Measurements from ENCODE around the gene MAPRE3.
"Not testable (repeated sequence)": the region's sequence is repeated elsewhere in the genome, so short reads cannot be mapped to it uniquely, and the experiment has no call there.

Gene MAPRE3

DNA sequence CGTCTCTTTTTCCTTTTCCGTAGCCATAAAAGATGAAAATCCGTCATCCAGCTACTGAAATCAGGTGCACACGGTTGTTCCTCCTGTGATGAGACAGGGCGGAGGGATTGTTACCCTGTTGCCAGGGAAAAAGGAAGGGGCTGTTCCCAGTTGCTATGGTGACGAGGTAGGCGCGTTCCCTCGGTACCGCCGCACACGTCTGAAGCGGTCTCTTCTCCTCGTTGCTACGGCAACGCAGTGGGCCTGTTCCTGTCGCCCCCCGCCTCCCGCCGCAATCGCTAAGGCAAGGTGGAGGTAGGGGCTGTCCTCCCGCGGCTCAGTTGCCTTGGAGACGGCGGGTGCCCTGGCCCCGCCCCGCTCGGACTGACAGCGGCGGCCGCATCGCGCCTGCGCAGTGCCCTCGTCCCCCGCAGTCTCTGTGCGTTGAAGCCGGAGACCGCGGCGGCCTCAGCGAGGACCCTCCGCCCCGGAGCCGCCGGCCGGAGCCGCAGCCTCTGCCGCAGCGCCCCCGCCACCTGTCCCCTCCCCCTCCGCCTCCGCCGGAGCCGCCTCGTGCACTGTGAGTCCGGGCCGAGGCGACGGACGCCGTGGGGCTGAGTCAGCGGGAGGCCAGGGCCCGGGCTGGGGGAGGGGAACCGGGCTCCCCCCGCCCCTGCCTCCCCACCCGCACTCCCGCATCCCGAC is at the start of gene MAPRE3:
Gene MAPRE3, plus strand, starts transcription at position 394 of the 684 bp plus-strand sequence. CDS start 51,582 bp downstream, outside the sequence.
- POLR2A ChIA-PET (ENCODE audit: low non-redundant PET): no interaction called here
- CTCF ChIA-PET: interaction anchor here (0.6 to 2.7 kb wide), 3 partner anchors 46 to 1523 kb away, joined by 3 to 11 read pairs (median 3); no protein-coding TSS in a partner anchor
- H3K27ac ChIP-seq: peak within 1 kb of the TSS; percentile 65
- peak; percentile 89 for DNase-seq (ENCODE audit: low spot score)
- TF ChIP-seq, protein P1, sequence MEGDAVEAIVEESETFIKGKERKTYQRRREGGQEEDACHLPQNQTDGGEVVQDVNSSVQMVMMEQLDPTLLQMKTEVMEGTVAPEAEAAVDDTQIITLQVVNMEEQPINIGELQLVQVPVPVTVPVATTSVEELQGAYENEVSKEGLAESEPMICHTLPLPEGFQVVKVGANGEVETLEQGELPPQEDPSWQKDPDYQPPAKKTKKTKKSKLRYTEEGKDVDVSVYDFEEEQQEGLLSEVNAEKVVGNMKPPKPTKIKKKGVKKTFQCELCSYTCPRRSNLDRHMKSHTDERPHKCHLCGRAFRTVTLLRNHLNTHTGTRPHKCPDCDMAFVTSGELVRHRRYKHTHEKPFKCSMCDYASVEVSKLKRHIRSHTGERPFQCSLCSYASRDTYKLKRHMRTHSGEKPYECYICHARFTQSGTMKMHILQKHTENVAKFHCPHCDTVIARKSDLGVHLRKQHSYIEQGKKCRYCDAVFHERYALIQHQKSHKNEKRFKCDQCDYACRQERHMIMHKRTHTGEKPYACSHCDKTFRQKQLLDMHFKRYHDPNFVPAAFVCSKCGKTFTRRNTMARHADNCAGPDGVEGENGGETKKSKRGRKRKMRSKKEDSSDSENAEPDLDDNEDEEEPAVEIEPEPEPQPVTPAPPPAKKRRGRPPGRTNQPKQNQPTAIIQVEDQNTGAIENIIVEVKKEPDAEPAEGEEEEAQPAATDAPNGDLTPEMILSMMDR (conservative IDR thresholded peaks at IDR 0.05; ENCODE audit: low read depth): no peak

DNA sequence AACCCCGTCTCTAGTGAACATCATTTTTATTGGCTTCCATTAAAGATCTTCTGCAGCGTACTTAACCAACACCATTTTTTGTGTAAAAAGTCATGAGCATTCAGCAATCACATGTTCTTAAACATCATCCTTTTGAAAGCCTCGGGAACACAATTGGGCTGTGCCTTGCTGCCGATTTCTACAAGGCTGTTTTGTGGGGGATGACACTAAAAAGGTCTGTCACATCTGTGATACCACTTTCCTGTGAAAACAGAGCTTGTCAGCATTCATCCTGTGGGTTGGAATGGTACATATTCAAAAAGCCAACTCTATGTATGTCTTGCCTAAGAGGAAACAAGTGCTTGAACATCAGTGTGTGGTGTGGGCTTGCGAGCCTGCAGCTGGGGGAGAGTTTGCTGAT is 49.1 kb upstream of the MAPRE3 start:
- H3K27ac ChIP-seq: no peak overlapping the region
- DNase-seq (ENCODE audit: low spot score): no peak
- ChIA-PET CTCF (interaction anchor here (0.7 kb wide), 1 partner anchor 18 kb away, joined by 4 read pairs; no protein-coding TSS in a partner anchor), POLR2A (ENCODE audit: low non-redundant PET) (no interaction called here)
- TF ChIP-seq, protein P1 (conservative IDR thresholded peaks at IDR 0.05; ENCODE audit: low read depth): no peak

DNA sequence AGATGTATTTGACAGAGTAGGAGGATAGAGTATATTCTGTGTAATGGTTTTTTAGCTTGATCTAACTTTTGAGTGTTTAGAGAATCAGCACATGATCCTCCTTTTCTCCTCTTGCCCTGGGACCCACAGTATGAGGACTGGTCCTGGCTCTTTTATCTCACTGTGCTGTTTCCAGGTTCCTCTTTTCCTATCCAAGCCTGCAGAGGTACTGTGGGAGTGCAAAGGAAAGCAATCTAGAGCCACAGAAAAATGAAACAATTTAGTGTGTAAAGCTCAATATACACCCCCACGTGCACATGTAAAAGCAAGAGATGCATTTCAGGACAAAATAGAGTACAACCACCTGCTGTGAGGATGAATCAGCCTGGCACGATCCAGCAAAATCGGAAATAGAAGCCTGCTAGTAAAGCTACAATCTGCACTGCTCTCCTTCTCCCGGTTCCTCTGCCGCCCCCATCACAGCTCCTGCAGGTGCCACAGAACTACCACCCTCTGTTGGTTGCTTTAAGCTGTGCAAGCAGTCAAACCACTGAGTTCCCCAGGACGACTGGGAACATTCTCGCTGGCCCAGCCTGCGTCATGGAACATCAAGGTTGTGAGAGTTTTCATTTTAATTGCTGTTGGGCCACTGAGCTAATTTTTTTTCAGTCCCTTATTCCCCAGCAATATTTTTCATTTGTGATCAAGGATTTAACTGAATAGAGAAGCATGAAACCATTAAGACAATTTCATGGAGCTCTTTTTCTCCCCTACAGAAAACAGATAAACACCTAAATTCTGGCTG is 47.8 kb upstream of the MAPRE3 start:
- TF ChIP-seq, protein P1 (conservative IDR thresholded peaks at IDR 0.05; ENCODE audit: low read depth): no peak
- ChIA-PET POLR2A (ENCODE audit: low non-redundant PET) (no interaction called here), CTCF (interaction anchor here (0.5 to 1.9 kb wide), 5 partner anchors 14 to 94 kb away, joined by 3 to 21 read pairs (median 3); no protein-coding TSS in a partner anchor)
- peak; percentile 43 for DNase-seq (ENCODE audit: low spot score)
- H3K27ac ChIP-seq: no peak overlapping the region

DNA sequence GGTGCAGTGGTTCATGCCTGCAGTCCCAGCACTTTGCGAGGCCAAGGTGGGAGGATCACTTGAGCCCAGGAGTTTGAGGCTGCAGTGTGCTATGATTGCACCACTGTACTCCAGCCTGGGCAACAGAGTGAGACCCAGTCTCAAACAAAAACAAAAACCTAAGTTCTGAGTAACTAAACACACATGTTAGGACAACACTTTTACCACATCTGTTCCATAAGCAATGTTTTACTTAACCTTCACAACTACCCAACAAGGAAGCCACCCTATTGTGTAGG is 47.3 kb upstream of the MAPRE3 start:
- DNase-seq (ENCODE audit: low spot score); POLR2A ChIA-PET (ENCODE audit: low non-redundant PET); H3K27ac ChIP-seq: not testable (repeated sequence)
- CTCF ChIA-PET: interaction anchor here (0.6 to 1.9 kb wide), 3 partner anchors 14 to 77 kb away, joined by 3 to 21 read pairs (median 3); no protein-coding TSS in a partner anchor

DNA sequence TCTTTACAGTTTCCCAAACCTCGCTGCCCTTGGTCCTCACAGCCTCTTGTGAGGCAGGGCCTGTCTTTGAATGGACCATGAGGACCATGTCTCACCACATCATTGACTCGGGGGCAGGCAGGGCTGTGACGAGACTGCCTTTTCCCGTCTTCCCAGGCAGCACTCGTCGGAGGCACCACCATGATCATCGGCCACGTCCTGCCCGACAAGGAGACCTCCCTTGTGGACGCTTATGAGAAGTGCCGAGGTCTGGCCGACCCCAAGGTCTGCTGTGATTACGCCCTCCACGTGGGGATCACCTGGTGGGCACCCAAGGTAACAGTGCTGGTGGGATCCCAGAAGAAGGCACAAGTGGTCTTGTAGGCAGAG is 45.7 kb upstream of the MAPRE3 start:
- CTCF ChIA-PET: interaction anchor here (0.6 kb wide), 1 partner anchor 9 kb away, joined by 3 read pairs; no protein-coding TSS in a partner anchor
- DNase-seq (ENCODE audit: low spot score): no peak
- TF ChIP-seq, protein P1 (conservative IDR thresholded peaks at IDR 0.05; ENCODE audit: low read depth): no peak
- POLR2A ChIA-PET (ENCODE audit: low non-redundant PET): no interaction called here
- no peak overlapping the region for H3K27ac ChIP-seq

DNA sequence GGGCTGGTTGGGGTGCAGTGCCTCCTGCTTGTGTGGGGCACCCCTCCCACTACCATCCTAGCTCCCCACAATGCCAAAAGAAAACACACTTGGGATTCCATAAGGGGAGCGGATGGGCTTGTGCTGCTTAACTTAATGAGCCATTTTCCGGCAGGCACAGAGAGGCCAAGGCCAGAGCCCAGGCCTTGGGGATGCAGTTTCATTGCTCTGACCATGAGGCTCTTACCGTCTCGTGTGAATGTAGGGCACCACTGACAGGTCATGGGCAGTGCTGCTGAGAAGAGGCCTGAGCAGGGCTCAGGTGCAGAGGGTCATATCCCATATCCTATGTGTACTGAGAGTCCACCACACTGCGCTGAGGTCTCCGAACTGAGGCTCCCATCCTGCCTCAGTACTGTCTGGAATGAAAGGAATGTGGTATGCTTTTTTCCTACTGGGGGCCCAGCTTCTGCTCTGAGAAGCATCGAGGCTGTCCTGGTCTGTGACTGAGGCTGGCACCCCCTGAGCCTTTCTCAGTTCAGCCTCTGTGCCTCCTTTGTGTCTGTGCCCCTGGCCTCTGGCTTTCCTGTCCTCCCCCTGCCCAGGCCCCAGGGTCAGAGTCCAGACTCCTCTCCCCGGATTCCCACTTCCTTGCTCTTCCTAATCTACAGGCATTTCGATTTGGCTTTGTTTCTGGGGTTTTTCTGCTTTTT is 45.2 kb upstream of the MAPRE3 start:
- ChIA-PET POLR2A (ENCODE audit: low non-redundant PET) (no interaction called here), CTCF (interaction anchor here (0.6 to 1.1 kb wide), 3 partner anchors 9 to 162 kb away, joined by 3 to 4 read pairs (median 3); partner anchors contain the start of gene KHK)
- no peak for DNase-seq (ENCODE audit: low spot score)
- no peak overlapping the region for H3K27ac ChIP-seq
- TF ChIP-seq, protein P1 (conservative IDR thresholded peaks at IDR 0.05; ENCODE audit: low read depth): no peak

Data from RWPE1 (cell line).